Stimulated activated CD4-positive, alpha-beta T cell treated with anti-CD3 and anti-CD28 coated beads, TNF-alpha, amount 100 ng/mL, for 24 hours (primary cell): ENCODE measurements around the gene ZSCAN1.

Experiments used
- DNase-seq, 3 experiments: peaks; one replicate each; pipeline ENCODE4 v3.0.0-alpha.2; 2020; ENCODE audit warnings: low read depth in 3 of 3

The ZSCAN1 gene

DNA sequence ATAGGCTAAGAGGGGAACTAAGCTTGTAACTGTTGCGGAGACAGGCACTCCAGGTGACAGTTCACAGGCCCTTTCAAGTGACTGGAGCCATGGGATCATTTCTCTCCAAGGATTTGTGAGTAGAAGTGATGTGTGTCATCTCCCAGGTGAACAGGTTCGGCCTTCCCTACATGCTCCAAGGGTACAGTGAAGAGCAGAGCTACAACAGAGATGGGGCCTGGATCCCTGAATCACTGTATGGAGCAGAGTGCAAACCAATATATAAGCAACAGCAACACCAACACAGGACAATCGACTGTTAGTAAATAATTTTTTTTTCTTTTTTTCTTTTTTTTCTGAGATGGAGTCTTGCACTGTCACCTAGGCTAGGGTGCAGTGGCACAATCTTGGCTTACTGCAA lies 49.2 kb downstream of the ZSCAN1 start:
- no peak for DNase-seq

DNA sequence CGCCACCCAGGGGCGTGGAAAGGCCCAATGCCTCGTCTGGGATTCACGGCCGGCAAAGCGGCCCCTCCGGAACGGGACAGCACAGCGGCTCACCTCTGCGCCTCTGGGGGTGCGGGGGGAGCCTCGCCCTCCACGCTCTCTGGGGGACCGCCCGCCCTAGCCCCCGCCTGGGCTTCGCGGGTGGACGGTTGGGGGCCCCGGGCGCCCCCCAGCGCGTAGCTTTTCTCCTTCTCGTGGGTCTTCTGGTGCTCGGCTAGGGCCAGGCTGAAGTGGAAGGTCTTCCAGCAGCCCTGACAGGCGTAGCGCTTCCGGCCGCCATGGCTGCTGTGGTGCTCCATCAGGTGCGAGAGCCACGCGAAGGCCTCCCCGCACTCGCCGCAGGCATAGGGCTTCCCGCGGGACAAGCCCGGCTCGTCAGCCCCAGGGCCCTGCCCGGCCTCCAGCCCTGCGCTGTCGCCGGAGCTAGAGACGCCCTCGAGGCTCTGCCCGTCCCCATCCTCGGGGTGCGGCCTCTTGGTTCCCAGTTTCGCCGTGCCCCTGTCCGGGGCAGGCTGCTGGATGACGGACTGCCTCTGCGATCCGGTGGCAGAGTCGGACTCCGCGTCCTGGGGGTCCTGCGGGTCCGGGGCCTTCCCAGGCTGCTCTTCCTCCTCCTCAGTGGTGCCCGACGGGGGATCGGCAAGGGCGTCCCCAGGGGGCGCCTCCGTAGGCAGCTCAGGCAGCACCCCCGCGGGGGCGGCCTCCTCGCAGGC lies 50.9 kb downstream of the ZSCAN1 start:
- DNase-seq = no peak

- no peak for DNase-seq
Observed at GRCh38 chr19:58085348-58085875, 51.6 kb downstream of the ZSCAN1 start.

GRCh38 chr19:58086825-58087710 lies 53.2 kb downstream of the ZSCAN1 start:
- no peak for DNase-seq

- DNase-seq = no peak
Observed at GRCh38 chr19:58088521-58089052, 54.8 kb downstream of the ZSCAN1 start.

DNA sequence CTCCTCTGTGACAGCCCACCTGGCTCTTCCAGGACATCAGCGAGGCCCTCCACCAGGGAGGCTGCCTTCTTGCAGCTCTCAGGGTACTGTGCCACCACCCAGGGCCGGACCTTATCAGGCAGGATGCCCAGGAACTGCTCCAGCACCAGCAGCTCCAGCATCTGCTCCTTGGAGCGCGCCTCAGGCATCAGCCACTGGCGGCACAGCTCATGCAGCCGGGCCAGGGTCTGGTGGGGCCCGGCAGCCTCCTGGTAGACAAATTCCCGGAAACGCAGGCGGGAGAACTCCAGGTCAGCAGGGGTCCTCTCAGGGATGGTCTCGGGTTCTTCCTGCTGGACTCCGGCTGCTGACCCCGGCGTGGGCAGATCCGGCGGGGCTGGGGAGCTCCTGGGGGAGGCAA lies 56.0 kb downstream of the ZSCAN1 start:
- DNase-seq = no peak

- no peak for DNase-seq
Observed at GRCh38 chr19:58091251-58091995, 57.6 kb downstream of the ZSCAN1 start.

GRCh38 chr19:58093071-58093470 lies 59.2 kb downstream of the ZSCAN1 start:
- DNase-seq = no peak

GRCh38 chr19:58095328-58095727 lies 61.5 kb downstream of the ZSCAN1 start:
- DNase-seq = no peak

DNA sequence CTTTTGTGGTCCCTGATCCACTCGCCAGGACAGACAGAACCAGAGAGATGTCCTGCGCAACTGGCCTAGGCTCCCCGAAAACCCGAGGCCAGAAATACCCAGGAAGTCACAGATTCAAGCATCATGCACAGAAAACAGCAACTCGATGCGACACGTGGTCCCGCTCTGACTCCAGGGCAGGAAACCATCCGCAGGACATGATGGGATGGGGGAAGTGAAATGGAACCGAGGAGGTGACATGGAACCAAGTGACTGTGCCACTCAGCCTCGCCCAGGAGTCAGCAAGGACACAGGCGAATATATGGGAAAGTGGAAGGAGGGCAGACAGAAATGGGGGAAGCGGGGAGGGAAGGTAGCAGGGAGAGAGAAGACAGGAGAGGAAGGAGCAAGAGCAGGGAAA lies 63.1 kb downstream of the ZSCAN1 start:
- no peak for DNase-seq

GRCh38 chr19:58097349-58097748 lies 63.5 kb downstream of the ZSCAN1 start:
- DNase-seq = no peak

DNA sequence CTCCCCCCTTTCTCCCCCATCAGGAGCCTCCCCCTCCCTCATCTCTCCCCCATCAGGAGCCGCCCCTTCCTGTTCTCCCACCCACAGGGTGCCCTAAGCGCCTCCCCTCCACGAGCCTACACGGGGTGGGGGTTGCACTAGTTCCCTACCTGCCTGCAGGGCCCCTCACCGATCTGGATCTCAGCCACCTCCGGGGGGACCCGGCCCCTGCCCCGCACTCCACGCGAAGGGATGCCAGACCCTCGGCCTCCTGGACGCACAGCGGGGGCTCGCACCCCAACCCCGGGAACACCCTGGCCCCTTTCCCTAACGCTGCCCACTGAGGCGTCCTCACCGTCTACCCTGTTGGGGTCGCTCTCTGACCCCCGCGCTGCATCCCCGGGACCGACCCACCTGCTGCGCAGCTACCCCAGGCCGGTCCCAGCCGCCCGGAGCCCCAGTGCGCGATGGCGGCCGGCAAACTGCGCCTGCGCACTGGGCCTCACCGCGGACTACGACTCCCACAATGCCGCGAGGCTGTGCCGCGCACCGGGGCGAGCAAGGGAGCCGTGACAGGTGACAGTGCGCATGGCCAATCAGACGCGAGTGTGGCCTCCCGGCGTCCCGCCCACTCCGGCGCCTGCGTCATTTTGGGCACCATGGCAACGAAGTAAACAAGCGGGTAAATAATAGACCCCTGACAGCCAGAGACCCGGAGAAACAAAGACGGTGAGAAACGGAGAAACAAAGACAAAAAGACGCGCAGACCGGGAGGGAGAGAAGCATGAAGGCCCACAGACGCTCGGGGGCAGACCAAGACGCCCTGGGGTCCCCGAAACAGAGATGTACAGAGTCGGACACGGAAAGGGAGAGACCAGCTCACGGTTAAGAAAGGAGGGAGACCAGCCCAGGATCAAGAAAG lies 64.2 kb downstream of the ZSCAN1 start, which contains the start of gene ZSCAN18:
TSS of gene ZSCAN18 (minus strand) at position 451 of the 901 bp plus-strand sequence. CDS start 7,964 bp downstream, outside the sequence.
- DNase-seq = peak; percentile 91 to 92 (median 91)

- no peak for DNase-seq
Observed at GRCh38 chr19:58098682-58098998, 64.8 kb downstream of the ZSCAN1 start.
